Glutamatergic neuron (in vitro differentiated cells): ENCODE data around the gene PPP2R2B. TPM values are rescaled to one million over a fixed set of nuclear protein-coding genes. Genes with fewer than 3 reads are reported as not detected.
A peak's percentile ranks its signal among the peaks of the same experiment; 100 is the strongest.

Experiments
- DNase-seq: peaks from one replicate; pipeline ENCODE4 v3.0.0; 2022
- H3K27ac Mint-ChIP-seq: one replicate; pipeline ENCODE4 v1.8.0; 2020; ENCODE audit warnings: mild to moderate bottlenecking, mixed read lengths, inconsistent platforms; ENCODE audit not compliant: unreplicated experiment
- H3K27me3 Mint-ChIP-seq: one replicate; pipeline ENCODE4 v1.8.0; 2020; ENCODE audit warnings: mild to moderate bottlenecking, moderate library complexity, mixed read lengths, inconsistent platforms; ENCODE audit not compliant: unreplicated experiment
- H3K36me3 Mint-ChIP-seq: one replicate; pipeline ENCODE4 v1.8.0; 2020; ENCODE audit warnings: mild to moderate bottlenecking, mixed read lengths, inconsistent platforms; ENCODE audit not compliant: unreplicated experiment
- H3K4me1 Mint-ChIP-seq: one replicate; pipeline ENCODE4 v1.8.0; 2020; ENCODE audit warnings: mild to moderate bottlenecking, low read depth, mixed read lengths, inconsistent platforms; ENCODE audit not compliant: unreplicated experiment
- H3K4me3 Mint-ChIP-seq: one replicate; pipeline ENCODE4 v1.8.0; 2020; ENCODE audit warnings: mild to moderate bottlenecking, mixed read lengths, inconsistent platforms; ENCODE audit not compliant: unreplicated experiment
- H3K9me3 Mint-ChIP-seq: one replicate; pipeline ENCODE4 v1.8.0; 2020; ENCODE audit warnings: mild to moderate bottlenecking, moderate library complexity, mixed read lengths, inconsistent platforms; ENCODE audit not compliant: unreplicated experiment
- CTCF ChIP-seq: fragments of 200-600 bp; sonication (generic); IDR thresholded peaks from one replicate; pipeline ENCODE4 v1.5.0; 2021; ENCODE audit not compliant: partially characterized antibody, unreplicated experiment
- total RNA-seq: library from RNA; stranded (reverse); fragmentation: NEBNext Ultra II Directional; extraction: Animal tissue kit (Norgen Biotek cat#: 25700); gene quantifications from one replicate; pipeline ENCODE4 v1.2.1, GENCODE V29; 2021; ENCODE audit not compliant: unreplicated experiment

Gene PPP2R2B
- total RNA-seq, 1 donor from 2014 or later: 11.4 TPM

- no peak for TF ChIP-seq CTCF
- Mint-ChIP-seq H3K4me1 (peaks cover 6% of the 10 kb centered on the region), H3K4me3 (peak overlapping the region; percentile 14)
Observed at GRCh38 chr5:146632620-146633322, 245.8 kb downstream of the PPP2R2B start.

GRCh38 chr5:146630472-146630871, 248.1 kb downstream of the PPP2R2B start:
- peaks cover 4% of the 10 kb centered on the region for H3K27me3 Mint-ChIP-seq
- H3K9me3 Mint-ChIP-seq: peaks cover 3% of the 10 kb centered on the region
- H3K4me3 Mint-ChIP-seq: no peak overlapping the region
- TF ChIP-seq CTCF: no peak
- no peak for DNase-seq
- H3K4me1 Mint-ChIP-seq: peaks cover 6% of the 10 kb centered on the region
- no peak overlapping the region for H3K27ac Mint-ChIP-seq
- no peaks in the 10 kb centered on the region for H3K36me3 Mint-ChIP-seq

More at GRCh38 chr5:146632620-146633322, 245.8 kb downstream of the PPP2R2B start:
- DNase-seq: no peak
- Mint-ChIP-seq H3K27ac (peak overlapping the region; percentile 91), H3K36me3 (no peaks in the 10 kb centered on the region), H3K9me3 (peaks cover 5% of the 10 kb centered on the region), H3K27me3 (peaks cover 5% of the 10 kb centered on the region)

DNA sequence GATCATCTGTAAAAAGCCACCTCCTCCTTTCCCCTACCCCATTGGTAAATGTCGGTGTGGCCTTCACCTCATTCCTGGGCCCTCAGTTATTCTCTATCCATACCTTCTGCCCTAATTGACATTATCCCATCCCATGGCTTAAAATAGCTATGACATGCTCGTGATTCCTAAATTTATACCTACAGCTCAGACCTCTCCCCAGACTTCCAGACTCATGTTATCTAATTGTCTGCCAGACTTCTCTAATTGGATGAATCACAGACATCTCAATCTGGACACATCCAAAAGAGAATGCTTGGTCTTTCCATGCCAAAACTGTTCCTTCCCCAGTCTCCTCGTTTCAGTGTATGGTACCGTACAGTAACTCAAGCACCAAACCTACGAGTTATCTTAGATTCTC, 249.6 kb downstream of the PPP2R2B start:
- H3K27me3 Mint-ChIP-seq: peaks cover 4% of the 10 kb centered on the region
- H3K27ac Mint-ChIP-seq: no peak overlapping the region
- no peak overlapping the region for H3K4me3 Mint-ChIP-seq
- DNase-seq: no peak
- TF ChIP-seq CTCF: no peak
- H3K4me1 Mint-ChIP-seq: peaks cover 9% of the 10 kb centered on the region
- peaks cover 3% of the 10 kb centered on the region for H3K9me3 Mint-ChIP-seq
- no peaks in the 10 kb centered on the region for H3K36me3 Mint-ChIP-seq

GRCh38 chr5:146626936-146627335, 251.6 kb downstream of the PPP2R2B start:
- DNase-seq: no peak
- H3K4me3 Mint-ChIP-seq: no peak overlapping the region
- H3K27ac Mint-ChIP-seq: no peak overlapping the region
- H3K4me1 Mint-ChIP-seq: peaks cover 3% of the 10 kb centered on the region
- H3K36me3 Mint-ChIP-seq: no peaks in the 10 kb centered on the region
- no peaks in the 10 kb centered on the region for H3K9me3 Mint-ChIP-seq
- TF ChIP-seq CTCF: no peak
- H3K27me3 Mint-ChIP-seq: peaks cover 1% of the 10 kb centered on the region

- no peak for DNase-seq
- no peak overlapping the region for H3K27ac Mint-ChIP-seq
- H3K4me1 Mint-ChIP-seq: peaks cover 17% of the 10 kb centered on the region
- no peak overlapping the region for H3K4me3 Mint-ChIP-seq
- TF ChIP-seq CTCF: no peak
- no peaks in the 10 kb centered on the region for H3K9me3 Mint-ChIP-seq
- H3K27me3 Mint-ChIP-seq: peaks cover 1% of the 10 kb centered on the region
- H3K36me3 Mint-ChIP-seq: no peaks in the 10 kb centered on the region
Observed at GRCh38 chr5:146624179-146624578, 254.4 kb downstream of the PPP2R2B start.
